Hematopoietic multipotent progenitor cell treated with erythropoietin and hydrocortisone succinate and interleukin-3 and kit ligand, for 4 days (in vitro differentiated cells): ENCODE data around the gene S100A16.
"Not testable (repeated sequence)": the region's sequence is repeated elsewhere in the genome, so short reads cannot be mapped to it uniquely, and the experiment has no call there.

ENCODE experiments used
- DNase-seq: peaks from one replicate; pipeline ENCODE4 v3.0.0-alpha.2; 2015

Gene S100A16

DNA sequence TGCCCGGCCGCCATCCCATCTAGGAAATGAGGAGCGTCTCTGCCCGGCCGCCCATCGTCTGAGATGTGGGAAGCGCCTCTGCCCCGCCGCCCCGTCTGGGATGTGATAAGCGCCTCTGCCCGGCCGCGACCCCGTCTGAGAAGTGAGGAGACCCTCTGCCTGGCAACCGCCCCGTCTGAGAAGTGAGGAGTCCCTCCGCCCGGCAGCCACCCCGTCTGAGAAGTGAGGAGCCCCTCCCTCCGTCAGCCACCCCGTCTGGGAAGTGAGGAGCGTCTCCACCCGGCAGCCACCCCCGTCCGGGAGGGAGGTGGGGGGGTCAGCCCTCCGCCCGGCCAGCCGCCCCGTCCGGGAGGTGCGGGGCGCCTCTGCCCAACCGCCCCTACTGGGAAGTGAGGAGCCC, 30.1 kb downstream of the S100A16 start:
- DNase-seq, result not testable (repeated sequence)

DNA sequence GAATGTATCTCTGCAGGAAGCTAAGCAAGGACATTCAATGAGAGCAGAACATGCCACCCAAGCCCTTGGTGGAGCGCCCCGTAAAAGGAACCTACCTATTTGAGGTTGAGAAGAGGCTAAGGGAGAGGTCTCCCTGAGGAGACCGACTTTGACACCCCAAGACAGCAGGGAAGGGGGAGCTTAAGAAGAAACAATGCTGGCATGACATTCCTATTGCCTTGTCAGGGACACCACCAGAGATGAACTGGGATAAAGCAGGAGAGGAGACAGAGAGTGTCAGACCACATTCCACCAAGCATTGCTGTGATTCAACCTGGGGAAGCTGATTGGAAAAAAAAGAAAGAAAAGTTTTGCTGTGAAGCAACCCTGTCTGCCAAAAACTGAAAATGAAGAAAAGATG, 34.0 kb downstream of the S100A16 start:
- DNase-seq, result no peak

DNA sequence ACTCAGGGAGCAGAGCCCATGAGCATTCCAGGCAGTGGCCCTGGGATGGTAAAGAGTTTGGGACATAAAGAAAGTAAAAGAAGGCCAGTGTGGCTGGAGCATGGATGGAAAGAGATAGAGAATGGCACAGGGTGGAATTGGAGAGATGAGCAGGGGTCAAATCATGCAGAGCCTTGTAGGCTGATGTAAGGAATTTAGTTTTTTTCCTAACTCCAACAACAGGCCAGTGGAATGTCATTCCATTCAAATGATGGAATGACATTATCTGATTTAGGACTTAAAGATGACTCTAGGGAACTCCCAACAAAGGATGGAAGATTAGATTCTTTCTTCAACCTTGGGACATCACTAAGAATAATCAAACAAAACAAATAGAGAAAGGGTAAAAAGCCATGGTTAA, 34.4 kb downstream of the S100A16 start:
- DNase-seq, result no peak

DNA sequence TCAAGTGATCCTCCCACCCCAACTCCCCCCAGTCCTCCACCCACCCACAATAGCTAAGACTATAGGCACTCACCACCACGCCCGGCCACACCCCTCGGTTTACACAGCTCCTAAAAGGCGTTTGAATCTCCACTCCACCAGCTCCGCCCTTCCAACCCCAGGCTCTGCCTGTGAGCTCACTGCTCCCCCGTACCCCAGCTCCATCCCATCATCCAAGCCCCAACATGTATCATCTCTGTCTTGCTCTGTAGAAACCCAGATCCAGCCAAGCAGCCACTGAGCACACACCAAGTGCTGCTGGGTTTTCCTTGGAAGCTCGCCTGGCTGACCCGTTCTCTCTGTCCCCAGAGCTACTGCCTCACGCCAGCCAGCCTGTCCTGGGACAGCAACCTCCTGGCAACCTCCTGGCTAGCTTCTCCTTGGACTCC, 35.3 kb downstream of the S100A16 start:
- peak; percentile 50 for DNase-seq

DNA sequence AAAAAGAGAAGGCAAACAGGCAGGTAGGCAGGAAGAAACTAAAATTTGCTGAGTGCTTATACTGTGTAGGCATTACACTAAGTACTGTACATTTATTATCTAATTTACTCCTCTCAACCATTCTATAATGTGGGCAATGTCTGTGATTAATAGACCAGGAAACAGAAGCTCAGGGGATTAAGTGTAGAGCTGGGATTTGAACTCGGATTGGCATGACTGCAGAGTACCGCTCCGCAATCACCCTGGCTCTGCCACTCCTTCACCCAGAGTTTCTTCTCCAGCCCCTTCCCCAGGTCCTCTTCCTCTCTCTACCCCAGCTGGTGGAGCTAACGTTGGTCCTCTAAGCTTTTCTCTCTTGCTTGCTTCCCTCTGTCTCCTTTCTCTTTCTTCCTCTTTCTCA, 35.8 kb downstream of the S100A16 start:
- DNase-seq, result no peak

DNA sequence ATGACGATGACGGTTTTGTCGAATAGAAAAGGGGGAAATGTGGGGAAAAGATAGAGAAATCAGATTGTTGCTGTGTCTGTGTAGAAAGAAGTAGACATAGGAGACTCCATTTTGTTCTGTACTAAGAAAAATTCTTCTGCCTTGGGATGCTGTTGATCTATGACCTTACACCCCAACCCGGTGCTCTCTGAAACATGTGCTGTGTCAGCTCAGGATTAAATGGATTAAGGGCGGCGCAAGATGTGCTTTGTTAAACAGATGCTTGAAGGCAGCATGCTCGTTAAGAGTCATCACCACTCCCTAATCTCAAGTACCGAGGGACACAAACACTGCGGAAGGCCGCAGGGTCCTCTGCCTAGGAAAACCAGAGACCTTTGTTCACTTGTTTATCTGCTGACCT, 37.4 kb downstream of the S100A16 start:
- not testable (repeated sequence) for DNase-seq

DNA sequence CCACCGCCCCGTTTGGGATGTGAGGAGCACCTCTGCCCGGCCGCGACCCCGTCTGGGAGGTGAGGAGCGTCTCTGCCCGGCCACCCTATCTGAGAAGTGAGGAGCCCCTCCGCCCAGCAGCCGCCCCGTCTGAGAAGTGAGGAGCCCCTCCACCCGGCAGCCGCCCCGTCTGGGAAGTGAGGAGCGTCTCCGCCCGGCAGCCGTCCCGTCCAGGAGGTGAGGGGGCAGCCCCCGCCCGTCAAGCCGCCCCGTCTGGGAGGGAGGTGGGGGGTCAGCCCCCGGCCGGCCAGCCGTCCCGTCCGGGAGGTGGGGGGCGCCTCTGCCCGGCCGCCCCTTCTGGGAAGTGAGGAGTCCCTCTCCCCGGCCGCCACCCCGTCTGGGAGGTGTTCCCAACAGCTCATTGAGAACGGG, 37.9 kb downstream of the S100A16 start:
- not testable (repeated sequence) for DNase-seq

DNA sequence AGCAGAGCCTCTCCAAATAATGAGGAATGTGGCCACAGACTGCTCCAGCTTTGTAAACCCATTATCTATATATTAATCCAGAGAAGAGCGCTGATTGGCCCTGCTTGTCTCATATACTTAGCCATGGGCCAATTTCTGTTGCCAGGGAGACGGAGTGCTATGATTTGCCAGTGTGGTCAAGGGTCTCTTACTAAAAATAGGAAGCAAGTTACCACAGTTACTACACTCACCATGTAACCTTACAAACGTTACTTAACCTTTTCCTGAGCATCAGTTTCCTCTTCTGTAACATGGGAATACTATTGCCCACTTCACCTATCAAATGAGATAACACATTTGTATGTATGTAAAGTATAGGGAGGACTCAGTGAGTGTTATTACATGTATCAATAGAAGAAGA, 39.6 kb downstream of the S100A16 start:
- peak; percentile 52 for DNase-seq

DNA sequence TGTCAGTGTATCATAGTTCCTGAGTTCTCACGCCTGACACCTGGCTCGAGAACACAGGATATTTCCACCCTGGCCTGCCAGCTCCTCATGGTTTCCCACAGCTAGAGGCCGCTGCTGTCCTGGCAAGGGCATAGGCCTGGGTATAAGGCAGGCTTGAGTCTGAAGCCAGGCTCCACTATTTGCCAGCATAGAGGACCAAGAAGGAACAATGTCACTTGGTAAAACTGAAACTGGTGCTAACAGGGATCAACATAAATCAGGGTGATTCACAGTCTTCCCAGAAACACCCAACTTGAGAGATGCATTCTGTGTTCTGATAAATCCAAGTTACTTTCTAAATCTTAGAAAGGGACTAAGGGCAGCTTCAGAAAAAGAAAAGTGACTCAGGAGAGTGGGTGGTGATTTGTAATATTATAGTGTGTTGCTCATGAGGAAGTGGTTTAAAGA, 40.3 kb downstream of the S100A16 start:
- DNase-seq, result peak; percentile 90

DNA sequence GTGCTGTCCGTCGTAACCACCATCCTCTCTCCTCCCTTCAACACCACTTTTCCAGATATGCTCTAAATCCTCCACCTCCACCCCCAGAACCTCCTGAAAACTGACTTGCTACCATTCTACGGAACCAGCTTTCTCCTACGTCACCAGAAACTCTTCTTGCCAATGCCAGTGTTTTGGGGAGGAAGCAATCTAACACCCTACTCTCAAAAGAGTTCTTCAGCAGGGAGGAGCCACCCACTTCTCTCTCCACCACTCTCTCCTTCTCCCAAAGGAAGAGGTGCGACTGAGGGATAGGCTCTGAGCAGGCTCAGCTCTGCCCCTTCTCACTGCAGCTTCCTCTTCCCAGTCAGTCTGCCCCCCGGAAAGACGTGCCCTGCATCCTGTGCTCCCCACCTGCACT, 41.2 kb downstream of the S100A16 start:
- DNase-seq, result no peak

DNA sequence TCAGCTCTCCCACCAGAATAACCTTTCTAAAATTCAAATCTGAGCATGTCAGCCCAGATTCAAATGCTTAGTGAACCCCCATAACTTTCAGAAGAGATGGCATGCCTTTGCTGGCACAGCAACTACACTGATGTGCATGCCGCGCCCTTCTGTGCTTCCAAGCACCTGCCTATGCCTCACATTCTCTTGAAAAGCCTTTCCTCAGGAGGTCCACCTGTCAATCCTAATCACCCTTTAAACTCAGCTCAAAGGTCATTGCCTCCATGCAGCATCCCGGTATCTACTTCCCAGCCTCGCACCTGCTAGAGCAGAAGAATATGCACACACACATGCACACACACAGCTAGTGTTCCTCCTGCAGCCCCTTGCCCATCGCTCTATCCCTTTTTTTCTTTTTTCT, 42.1 kb downstream of the S100A16 start:
- no peak for DNase-seq

DNA sequence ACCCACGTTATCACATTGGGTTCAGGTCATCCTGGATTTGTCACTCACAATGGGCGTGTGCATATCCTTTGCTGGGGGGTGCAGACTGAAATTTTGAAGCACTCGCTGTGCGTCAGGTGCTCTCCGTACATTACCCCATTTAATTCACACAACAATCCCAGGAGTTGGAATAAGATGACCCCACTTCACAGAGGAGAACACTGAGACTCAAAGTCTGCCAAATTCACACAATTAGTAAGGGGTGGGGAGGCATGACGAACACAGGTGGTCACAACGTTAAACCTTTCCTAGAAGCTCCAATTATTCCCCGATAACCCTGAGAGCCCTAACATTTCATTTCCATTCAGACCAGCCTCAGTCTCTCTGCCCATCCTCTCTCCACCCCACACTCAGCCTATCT, 43.5 kb downstream of the S100A16 start:
- no peak for DNase-seq

DNA sequence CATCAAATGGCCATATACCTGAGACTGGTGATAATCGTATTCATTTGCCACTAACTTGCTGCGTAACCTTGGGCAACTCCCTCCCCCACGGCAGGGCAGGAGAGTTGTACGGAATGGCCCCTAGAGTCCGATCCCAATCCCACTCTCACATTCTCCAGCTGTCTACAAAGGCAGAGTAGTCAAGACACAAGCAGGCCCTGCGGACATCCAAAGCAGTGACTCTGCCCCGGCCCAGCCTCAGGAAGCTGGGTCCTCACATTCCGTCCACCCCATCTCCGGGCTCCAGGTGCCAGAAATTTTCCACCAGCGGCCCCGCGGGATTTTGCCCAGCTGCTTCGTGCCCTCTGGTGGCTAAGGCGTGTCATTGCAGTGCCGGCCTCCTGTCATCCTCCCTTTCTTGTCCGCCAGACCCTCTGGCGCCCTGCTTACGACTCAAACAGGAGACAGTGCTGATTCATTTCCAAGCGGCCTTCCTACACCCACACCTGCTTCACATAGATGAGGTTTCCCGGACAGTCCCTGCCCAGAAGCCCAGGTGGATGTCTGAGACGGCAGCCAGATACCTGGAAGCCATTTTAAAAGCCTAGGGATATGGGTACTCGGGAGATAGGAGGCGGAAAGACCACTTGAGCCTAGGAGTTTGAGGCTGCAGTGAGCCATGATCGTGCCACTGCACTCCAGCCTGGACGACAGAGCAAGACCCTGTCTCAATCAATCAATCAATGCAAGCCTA, 44.4 kb downstream of the S100A16 start:
- peak; percentile 93 for DNase-seq

DNA sequence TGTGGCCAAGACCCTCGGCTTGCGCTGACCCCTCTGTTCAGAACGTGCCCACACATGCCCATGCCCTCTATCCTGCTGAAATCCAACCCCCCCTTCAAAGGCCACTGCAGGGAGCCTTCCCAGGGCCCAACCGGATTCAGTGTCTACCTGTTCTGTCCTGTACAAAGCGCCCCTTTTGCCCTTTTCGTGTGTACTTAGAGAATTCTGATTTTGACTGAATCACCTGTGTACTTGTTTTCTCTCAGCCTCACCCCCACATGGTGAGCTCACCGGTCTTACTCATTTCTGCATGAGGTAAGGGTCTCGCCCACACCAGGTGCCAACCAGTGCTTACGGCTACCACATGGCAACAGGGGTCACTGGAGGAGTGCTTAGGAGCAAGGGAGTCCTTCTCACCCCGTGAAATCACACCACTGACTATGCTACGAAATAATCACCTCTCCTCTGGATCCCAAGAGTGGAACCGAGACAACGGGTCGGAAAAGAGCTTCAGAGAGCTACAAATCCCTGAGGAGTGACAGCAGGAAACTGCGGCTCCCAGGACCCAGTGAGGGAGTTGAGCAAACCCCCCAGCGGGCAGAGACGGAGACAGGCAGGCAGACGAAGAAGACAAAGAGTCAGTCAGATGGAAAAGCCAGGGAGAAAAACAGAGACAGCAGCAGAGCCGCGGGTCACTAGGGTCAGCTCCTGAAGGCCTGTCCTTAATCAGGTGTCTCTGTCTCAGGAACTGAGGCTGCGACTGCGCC, 45.1 kb downstream of the S100A16 start:
- no peak for DNase-seq

DNA sequence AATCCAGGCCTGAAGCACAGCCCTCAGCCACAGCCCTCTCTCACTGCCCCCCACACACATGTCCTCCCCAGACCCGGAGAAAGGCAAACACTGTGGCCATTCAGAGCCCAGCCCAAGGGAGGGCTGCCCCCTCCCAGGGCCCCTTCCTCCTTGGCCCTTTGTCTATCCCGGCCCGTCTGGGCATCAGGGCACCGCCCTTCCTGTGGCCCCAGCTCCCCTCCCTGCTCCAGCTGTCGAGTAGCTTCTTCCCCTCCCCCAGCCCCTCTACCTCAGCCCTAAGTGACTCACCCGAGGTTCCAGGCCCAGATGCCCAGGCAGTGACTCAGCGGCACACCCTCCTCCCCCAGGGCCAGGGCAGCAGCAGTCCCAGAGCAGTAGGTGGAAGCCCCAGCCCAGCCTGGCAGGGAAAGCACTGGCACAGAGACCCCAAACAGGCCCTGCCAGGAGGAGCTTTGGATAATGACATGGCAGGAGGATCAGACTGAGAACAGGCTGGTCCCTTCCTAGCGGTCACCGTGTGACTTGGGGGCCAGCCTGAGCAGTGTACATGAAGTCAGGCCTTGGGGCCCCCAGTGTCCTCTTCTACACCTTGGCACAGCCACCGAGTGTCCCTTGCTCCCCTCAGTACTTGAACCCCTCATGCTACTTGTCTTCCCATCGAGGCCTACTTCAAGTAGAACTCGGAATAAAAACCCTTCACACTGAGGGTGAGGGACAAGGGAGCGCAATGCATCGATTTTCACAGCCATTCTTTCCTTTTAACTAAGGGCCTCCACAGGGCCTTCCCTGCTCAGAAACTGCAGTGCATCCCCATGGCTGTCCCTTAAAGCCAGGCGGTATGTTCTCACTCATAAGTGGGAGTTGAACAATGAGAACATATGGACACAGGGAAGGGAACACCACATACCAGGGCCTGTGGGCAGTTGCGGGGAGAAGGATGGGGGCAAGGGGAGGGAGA, 46.2 kb downstream of the S100A16 start:
- DNase-seq, result peak; percentile 99

DNA sequence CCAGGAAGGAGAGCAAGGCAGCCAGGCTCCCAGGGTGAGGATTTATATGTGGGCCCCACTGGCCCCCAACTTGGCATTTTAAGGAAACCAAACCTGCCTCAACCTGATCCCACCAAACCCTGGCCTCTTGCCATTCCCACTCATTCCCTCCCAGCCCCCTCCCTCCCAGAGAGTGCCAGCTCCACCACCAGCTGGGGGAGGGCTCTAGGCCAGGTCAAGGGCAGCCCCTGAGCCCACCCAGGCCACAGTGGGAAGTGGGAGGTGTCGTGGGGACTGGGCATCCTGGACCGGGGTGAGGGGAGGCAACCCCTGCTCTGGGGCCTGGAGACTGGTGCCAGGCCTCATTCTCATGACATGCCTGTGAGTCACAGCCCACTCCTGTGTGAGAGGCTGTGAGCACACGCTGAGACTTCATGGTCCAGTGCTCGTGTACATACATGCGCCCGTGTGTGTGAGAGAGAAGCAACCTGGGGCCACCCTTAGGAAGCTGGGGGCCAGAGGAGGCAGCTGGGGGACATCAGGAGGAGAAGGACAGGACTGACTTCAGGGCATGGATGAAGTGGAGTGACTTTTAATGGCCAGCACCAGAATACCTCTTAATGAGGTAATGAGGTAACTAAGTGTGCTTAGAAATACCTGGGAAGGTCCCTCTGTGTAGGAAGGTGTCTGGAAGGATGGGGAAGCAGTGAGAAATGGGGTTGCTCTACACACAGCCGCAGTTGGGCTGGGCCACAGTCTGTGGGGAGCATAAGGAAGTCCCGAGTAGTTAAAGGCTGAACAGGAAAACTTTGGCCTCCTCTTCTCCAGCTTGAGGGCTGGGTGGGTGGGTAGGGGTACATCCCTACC, 47.2 kb downstream of the S100A16 start, which contains the start of gene S100A2:
TSS of gene S100A2 (minus strand) at position 316 of the 846 bp plus-strand sequence. CDS start 1,967 bp downstream, outside the sequence.
- peak; percentile 66 for DNase-seq

DNA sequence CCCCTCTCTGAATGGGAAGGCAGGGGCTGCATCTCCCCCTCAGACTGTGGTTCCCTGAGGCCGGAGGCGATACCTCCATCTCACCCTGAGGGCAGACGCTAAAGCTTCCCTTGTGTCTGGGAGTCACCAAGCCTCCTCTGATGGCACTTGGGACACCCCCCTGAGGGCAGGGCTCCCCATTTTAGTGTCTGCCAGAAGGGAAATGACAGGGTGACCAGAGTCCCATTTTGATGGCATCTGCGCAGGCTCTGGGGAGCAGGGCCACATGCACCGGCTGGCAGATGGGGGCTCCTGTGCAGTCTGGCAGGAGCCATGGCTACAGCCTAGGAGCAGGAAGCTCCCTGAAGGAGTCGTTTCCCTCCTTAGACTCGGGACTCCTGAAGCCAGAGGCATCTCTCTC, 48.9 kb downstream of the S100A16 start:
- no peak for DNase-seq

DNA sequence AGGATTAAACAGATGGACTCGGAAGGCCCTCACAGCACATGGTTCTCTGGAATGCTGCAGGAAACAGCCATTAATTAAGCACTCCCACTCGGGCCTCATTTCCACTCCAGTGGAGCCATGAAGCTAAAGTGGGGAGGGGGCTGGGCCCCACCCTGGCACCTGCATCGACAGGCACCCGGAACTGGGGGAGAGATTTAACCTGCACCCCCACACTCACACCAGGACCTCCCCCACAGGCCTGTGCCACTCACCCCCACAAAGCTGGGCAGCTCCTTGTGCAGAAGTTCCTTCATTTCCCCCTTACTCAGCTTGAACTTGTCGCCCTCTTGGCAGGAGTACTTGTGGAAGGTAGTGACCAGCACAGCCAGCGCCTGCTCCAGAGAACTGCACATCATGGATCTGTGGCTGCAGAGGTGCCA, 49.4 kb downstream of the S100A16 start:
- no peak for DNase-seq

DNA sequence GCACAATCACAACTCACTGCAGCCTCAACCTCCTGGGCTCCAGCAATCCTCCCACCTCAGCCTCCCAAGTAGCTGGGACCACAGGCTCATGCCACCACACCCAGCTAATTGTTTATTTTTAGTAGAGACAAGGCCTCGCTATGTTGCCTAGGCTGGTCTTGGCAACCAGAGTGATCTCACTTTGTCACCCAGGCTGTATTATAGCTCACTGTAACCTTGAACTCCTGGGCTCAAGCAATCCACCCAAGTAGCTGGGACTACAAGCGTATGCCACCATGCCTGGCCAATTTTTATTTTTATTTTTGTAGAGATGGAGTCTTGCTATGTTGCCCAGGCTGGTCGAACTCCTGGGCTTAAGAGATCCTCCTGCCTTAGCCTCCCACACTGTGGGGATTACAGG, 50.9 kb downstream of the S100A16 start:
- DNase-seq, result not testable (repeated sequence)

DNA sequence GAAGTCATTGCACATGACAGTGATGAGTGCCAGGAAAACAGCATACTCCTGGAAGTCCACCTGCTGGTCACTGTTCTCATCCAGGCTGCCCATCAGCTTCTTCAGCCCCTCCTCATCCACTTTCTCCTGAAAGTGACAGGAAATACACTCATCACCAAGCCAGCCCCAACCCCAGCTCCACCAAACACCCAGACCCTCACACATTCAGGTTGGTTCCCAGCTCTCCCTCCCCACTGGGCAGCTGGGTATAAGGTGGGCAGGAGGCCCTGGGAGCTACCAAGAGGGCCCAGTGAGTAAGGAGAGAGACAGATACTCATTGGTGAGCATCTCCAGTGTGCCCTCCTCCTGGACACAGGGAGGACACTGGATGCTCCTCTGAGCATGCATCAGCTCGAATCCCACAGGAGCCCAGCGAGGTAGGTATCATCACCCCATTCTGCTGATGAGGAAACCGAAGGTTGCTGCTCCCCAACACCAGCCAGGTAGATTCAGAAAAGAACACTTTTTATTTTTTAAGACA, 51.4 kb downstream of the S100A16 start:
- no peak for DNase-seq

DNA sequence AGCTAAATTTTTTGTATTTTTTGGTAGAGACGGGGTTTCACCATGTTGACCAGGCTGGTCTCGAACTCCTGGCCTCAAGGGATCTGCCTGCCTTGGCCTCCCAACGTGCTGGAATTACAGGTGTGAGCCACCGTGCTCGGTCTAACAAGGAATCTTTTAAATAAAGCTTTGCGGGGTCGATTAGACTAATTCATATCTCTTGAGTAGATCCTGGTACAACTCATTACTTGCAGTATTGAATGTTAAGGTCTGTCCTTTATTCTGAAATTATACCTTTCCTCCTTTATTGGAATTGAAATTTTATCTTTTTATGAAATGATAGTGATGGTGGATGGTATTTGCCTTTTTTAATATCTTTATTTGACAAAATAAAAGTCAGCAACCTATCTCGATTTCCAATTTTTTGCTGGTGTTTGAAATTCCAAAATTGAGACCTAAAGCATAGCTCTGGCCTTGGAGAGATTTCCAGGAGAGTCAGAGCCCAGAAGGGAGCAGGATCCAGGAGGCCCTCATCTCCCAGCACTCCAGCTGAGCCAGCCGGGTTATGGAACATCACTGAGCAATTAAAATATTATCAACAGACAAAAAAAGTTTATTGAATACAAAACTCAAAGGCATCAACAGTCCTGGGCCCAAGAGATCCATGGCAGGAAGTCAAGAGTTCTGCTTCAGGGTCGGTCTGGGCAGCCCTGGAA, 52.0 kb downstream of the S100A16 start:
- no peak for DNase-seq
